Measurements from ENCODE around the gene PCCA.

DNA sequence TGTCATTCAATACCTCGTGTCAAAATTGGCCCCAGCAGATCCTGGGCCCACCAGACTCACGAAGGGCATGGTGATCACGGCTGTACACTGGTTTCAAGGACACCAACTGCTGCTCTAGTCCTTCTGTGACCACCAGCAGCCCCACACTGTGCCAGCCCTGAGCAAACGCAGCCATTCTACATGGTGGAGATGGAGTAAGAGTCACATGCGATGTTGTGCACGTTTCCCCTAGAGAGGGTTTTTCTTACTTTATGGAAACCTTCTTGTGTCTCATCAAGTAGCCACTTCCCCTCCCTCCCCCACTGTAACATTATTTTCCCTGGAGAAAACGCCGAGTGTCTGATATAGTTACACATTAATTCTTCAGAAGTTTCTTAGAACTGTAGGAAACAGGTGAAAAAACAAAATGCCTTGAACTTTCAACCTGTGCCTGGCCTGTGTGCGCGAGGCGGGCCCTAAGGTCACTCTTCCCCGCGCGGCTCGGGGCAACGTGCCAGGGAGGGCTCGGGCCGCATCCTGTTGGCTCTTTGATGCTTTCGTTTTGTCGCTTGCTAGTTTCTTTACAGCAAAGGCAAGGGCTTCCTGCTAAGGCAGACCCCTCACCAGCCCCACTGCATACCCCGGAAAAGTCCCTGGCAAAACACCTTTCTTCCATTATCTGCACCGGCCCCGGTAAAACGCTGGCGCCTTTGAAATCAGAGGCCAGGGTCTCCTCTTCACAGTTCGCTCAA is 455.1 kb downstream of the PCCA start:
- TF ChIP-seq, protein P1, sequence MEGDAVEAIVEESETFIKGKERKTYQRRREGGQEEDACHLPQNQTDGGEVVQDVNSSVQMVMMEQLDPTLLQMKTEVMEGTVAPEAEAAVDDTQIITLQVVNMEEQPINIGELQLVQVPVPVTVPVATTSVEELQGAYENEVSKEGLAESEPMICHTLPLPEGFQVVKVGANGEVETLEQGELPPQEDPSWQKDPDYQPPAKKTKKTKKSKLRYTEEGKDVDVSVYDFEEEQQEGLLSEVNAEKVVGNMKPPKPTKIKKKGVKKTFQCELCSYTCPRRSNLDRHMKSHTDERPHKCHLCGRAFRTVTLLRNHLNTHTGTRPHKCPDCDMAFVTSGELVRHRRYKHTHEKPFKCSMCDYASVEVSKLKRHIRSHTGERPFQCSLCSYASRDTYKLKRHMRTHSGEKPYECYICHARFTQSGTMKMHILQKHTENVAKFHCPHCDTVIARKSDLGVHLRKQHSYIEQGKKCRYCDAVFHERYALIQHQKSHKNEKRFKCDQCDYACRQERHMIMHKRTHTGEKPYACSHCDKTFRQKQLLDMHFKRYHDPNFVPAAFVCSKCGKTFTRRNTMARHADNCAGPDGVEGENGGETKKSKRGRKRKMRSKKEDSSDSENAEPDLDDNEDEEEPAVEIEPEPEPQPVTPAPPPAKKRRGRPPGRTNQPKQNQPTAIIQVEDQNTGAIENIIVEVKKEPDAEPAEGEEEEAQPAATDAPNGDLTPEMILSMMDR (conservative IDR thresholded peaks at IDR 0.05 in 1 of 2, IDR thresholded peaks at IDR 0.05 in 1 of 2; ENCODE audit: low read depth in 1 of 2, low read length in 2 of 2), result no peak
- no peak for TF ChIP-seq EZH2 (IDR thresholded peaks at IDR 0.05; ENCODE audit: low read length, missing control alignments)
